ENCODE measurements around the gene PLA2G2C. TPM values are rescaled to one million over a fixed set of nuclear protein-coding genes. Genes with fewer than 3 reads are reported as not detected.
A peak's percentile ranks its signal among the peaks of the same experiment; 100 is the strongest.

Gene PLA2G2C
- total and polyA plus RNA-seq, 2 of the 13 experiments (the other 11 are each of a cell fraction or from before 2014, with no cell fraction given) = not detected

DNA sequence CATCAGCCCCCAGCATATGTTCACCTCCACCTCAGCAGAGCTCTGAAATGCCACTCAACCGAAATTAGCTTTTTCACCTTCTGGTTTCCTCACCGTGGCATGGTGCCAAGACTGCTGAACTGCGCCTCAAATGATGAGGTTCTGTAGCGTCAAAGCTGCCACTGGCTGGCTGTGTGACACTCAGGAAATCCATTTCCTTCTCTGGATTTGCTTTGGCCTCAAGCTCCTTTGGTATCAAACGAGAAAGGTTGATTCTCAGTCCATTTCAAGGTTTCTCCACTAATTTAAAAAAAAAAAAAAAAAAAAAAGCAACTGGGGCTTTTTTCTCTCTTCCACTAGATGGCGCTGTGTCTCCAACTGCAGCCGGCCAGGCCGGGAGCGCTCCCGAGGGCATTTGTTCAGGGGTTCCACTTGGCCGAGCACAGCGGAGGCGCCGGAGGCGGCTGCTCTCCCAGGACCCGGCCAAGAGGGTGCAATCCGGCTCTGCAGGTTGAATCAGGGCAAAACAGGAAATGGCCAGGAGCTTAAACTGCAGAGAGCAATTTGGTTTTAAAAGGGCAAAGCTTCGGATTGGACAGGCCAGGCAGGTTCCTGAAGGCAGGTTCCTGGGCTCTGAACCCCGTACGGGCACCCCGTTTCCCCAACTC, 26.5 kb upstream of the PLA2G2C start (continued):
- TF ChIP-seq, protein P1, sequence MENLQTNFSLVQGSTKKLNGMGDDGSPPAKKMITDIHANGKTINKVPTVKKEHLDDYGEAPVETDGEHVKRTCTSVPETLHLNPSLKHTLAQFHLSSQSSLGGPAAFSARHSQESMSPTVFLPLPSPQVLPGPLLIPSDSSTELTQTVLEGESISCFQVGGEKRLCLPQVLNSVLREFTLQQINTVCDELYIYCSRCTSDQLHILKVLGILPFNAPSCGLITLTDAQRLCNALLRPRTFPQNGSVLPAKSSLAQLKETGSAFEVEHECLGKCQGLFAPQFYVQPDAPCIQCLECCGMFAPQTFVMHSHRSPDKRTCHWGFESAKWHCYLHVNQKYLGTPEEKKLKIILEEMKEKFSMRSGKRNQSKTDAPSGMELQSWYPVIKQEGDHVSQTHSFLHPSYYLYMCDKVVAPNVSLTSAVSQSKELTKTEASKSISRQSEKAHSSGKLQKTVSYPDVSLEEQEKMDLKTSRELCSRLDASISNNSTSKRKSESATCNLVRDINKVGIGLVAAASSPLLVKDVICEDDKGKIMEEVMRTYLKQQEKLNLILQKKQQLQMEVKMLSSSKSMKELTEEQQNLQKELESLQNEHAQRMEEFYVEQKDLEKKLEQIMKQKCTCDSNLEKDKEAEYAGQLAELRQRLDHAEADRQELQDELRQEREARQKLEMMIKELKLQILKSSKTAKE (CRISPR knock-in tag; IDR thresholded peaks at IDR 0.05; ENCODE audit: borderline replicate concordance) = no peak
- TF ChIP-seq ZNF674 (CRISPR knock-in tag; IDR thresholded peaks at IDR 0.05; ENCODE audit: low read depth) (no peak), TARDBP (CRISPR knock-in tag; IDR thresholded peaks at IDR 0.05) (no peak), BRD4 (CRISPR knock-in tag; IDR thresholded peaks at IDR 0.05) (no peak), RAD21 (CRISPR knock-in tag; IDR thresholded peaks at IDR 0.05) (peak; percentile 44; the same call in 1 of the 2 replicates), PITX1 (CRISPR knock-in tag; IDR thresholded peaks at IDR 0.05) (0 out of 2 replicates have a peak, but pooled peaks have one; percentile 23), NFYB (CRISPR knock-in tag; IDR thresholded peaks at IDR 0.05) (no peak), KAT8 (CRISPR knock-in tag; IDR thresholded peaks at IDR 0.05) (no peak), ZMYM3 (CRISPR knock-in tag; IDR thresholded peaks at IDR 0.05) (no peak), ZNF225 (CRISPR knock-in tag; IDR thresholded peaks at IDR 0.05) (no peak), ZNF331 (CRISPR knock-in tag; IDR thresholded peaks at IDR 0.05) (no peak)
- TF ChIP-seq, protein P2, sequence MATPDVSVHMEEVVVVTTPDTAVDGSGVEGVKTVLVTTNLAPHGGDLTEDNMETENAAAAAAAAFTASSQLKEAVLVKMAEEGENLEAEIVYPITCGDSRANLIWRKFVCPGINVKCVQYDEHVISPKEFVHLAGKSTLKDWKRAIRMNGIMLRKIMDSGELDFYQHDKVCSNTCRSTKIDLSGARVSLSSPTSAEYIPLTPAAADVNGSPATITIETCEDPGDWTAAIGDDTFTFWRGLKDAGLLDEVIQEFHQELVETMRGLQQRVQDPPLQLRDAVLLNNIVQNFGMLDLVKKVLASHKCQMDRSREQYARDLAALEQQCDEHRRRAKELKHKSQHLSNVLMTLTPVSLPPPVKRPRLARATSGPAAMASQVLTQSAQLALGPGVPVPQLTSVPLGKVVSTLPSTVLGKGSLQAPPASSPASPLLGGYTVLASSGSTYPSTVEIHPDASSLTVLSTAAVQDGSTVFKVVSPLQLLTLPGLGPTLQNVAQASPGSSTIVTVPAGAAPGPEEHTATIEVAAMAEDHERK (CRISPR knock-in tag; IDR thresholded peaks at IDR 0.05; ENCODE audit: low read depth) = no peak
- TF ChIP-seq, protein P3, sequence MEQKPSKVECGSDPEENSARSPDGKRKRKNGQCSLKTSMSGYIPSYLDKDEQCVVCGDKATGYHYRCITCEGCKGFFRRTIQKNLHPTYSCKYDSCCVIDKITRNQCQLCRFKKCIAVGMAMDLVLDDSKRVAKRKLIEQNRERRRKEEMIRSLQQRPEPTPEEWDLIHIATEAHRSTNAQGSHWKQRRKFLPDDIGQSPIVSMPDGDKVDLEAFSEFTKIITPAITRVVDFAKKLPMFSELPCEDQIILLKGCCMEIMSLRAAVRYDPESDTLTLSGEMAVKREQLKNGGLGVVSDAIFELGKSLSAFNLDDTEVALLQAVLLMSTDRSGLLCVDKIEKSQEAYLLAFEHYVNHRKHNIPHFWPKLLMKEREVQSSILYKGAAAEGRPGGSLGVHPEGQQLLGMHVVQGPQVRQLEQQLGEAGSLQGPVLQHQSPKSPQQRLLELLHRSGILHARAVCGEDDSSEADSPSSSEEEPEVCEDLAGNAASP (CRISPR knock-in tag; IDR thresholded peaks at IDR 0.05; ENCODE audit: borderline replicate concordance) = no peak
- TF ChIP-seq, protein P4, sequence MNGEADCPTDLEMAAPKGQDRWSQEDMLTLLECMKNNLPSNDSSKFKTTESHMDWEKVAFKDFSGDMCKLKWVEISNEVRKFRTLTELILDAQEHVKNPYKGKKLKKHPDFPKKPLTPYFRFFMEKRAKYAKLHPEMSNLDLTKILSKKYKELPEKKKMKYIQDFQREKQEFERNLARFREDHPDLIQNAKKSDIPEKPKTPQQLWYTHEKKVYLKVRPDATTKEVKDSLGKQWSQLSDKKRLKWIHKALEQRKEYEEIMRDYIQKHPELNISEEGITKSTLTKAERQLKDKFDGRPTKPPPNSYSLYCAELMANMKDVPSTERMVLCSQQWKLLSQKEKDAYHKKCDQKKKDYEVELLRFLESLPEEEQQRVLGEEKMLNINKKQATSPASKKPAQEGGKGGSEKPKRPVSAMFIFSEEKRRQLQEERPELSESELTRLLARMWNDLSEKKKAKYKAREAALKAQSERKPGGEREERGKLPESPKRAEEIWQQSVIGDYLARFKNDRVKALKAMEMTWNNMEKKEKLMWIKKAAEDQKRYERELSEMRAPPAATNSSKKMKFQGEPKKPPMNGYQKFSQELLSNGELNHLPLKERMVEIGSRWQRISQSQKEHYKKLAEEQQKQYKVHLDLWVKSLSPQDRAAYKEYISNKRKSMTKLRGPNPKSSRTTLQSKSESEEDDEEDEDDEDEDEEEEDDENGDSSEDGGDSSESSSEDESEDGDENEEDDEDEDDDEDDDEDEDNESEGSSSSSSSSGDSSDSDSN (CRISPR knock-in tag; IDR thresholded peaks at IDR 0.05) = peak; percentile 35; the same call in 1 of the 2 replicates
- TF ChIP-seq, protein P5, sequence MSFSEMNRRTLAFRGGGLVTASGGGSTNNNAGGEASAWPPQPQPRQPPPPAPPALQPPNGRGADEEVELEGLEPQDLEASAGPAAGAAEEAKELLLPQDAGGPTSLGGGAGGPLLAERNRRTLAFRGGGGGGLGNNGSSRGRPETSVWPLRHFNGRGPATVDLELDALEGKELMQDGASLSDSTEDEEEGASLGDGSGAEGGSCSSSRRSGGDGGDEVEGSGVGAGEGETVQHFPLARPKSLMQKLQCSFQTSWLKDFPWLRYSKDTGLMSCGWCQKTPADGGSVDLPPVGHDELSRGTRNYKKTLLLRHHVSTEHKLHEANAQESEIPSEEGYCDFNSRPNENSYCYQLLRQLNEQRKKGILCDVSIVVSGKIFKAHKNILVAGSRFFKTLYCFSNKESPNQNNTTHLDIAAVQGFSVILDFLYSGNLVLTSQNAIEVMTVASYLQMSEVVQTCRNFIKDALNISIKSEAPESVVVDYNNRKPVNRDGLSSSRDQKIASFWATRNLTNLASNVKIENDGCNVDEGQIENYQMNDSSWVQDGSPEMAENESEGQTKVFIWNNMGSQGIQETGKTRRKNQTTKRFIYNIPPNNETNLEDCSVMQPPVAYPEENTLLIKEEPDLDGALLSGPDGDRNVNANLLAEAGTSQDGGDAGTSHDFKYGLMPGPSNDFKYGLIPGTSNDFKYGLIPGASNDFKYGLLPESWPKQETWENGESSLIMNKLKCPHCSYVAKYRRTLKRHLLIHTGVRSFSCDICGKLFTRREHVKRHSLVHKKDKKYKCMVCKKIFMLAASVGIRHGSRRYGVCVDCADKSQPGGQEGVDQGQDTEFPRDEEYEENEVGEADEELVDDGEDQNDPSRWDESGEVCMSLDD (CRISPR knock-in tag; IDR thresholded peaks at IDR 0.05; ENCODE audit: borderline replicate concordance) = no peak

Data from HepG2 (cell line).